GM18517 (cell line): ENCODE measurements around the gene GDF2.

Experiments used
- ATAC-seq: cut with Tn5 transposase; IDR thresholded peaks from one replicate; pipeline ENCODE4 v1.9.1; 2021; ENCODE audit warnings: mild to moderate bottlenecking, moderate library complexity; ENCODE audit not compliant: unreplicated experiment

GDF2 gene

DNA sequence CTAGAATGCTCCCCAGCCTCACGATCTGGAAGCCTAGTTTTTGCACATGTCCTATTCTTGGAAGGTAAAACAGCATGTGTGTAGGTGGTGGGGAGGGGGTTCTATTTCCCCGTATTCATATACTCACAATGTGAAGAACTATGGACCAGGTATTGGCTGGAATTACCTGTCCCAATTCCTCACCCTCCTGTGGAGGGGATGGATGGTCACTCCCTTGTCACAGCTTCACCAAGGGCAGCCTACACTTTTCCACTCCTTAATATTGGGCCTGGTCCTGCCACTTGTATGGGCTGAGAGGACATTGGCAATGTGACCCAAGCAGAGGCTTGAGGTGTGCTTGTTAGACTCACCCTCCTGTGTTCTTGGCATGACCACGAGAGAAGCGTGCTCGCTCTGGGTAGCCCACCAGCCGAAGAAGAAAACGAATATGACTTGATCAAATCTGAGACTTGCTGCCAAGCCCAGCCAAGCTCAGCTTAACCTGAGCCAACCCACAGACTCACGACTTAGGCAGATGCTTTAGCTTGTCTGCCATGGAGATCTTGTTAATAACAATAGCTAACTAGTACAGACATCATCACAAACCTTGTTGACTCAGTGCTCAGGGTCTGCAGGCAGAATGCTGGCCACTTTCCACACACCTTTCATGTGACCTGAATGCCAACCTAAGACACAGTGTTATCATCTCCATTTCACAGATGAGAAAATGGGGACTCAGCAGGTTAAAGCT lies 44.6 kb downstream of the GDF2 start:
- ATAC-seq, result no peak

DNA sequence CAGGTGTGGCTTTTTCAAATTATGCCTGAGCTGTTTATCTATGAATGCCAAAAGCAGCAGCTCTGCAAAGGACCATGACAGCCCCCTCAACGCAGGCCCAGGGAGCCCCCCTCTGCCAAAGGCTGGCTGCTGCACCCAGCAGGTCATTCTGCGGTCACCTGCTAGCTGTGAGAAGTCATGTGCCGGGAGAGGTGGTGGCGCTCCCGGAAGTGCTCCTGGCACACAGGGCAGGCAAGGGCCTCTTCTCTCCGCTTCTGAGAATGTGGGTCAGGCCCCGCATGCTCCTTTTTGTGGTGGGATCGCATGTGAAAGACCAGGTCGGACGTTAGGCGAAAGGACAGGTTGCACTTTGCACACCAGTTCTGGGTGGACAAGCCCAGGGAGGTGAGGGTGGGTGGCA lies 45.4 kb downstream of the GDF2 start:
- no peak for ATAC-seq

- ATAC-seq, result no peak
Observed at GRCh38 chr10:47368431-47369180, 46.4 kb downstream of the GDF2 start.

DNA sequence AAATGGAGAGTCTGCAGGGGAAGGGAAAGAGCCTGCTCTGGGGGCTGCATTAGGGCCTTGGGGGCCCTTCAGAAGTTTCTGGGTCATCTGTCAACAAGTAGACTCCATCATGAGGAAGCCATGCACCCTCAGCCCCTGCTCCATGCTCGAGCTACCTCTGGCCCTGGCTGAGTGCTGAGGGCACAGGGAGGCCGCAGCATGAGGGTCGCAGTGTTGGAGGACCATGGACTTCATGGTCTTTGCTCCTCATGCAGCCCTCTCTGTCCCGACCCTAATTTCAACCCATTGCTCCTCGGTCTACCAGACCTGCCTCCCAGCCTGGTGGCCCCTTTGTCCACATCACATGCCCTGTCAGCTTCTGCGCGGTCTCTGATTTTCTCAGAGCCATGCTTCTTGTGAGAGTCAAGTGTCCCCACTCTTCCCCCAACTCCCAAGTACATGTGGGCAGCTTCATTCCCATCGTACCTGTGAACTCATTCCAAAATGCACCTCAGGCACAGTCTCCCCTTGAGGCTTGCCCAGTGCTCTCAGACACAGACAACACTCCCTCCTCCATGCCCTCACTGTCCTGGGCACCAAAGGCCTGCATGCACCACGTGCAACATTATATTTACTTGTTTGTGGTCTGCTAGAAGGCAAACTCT lies 47.1 kb downstream of the GDF2 start:
- no peak for ATAC-seq

GRCh38 chr10:47370015-47370767 lies 47.9 kb downstream of the GDF2 start:
- no peak for ATAC-seq

DNA sequence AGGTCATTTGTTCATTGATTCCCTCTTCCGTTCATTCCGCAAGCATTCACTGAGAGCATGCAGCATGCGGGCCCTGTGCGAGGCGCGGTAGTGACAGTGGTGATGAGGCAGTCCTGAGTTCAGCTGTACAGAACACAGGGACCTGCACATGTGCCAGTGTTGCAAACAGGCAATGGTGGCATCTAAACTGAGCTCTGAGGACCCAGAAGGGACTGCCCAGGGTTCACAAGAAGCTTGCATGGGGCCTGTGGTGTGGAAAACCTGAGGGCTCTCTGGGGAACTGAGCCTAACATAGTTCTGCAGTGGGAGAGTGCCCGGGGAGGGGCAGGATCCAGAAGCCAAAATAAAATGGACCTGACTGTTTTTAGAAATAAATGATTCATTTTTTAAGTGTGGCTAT lies 48.6 kb downstream of the GDF2 start:
- ATAC-seq, result no peak

GRCh38 chr10:47371629-47372485 lies 49.6 kb downstream of the GDF2 start:
- no peak for ATAC-seq

- ATAC-seq, result no peak
Observed at GRCh38 chr10:47372726-47373125, 50.5 kb downstream of the GDF2 start.

DNA sequence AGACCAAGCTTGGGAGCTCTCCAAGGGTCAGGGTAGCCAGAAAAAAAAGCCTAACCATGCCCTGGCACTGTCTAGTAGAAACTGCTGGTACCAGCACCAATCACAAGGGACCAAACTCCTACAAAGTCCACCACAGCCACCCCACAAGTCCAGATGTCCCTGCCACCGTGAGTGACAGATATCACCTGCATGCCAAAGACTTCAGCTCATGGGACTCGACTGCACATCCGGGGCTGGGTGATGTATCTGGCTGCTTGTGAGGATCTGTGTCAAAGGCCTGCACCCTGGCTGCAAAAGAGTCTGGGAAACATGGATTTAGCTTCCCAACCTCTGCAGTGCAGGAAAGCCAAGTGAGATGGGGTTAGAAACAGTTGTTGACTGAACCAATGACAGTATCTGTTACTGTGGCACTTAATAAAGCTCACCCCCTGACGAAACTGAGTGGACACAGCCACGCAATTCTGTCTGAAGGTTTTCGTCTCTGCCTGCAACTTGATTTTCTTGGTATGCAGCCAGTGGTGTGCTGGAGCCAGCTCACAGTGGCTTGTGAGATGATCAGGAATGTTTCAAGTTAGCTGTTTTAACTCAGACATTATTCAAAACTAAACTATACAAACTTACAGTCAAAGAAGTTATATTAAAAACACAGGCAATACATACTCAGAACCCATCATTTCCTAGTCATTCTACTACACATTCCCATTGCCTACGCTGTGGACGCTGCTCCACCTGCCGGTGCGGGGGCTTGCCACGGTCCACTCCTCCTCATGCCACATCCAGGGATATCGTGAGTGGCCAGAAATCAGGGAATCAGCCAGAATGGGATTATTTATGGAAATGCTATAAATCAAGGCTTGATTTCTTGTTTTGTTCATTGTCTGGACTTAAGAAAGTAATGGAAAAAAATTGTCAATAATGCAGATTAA lies 52.6 kb downstream of the GDF2 start:
- ATAC-seq, result no peak

DNA sequence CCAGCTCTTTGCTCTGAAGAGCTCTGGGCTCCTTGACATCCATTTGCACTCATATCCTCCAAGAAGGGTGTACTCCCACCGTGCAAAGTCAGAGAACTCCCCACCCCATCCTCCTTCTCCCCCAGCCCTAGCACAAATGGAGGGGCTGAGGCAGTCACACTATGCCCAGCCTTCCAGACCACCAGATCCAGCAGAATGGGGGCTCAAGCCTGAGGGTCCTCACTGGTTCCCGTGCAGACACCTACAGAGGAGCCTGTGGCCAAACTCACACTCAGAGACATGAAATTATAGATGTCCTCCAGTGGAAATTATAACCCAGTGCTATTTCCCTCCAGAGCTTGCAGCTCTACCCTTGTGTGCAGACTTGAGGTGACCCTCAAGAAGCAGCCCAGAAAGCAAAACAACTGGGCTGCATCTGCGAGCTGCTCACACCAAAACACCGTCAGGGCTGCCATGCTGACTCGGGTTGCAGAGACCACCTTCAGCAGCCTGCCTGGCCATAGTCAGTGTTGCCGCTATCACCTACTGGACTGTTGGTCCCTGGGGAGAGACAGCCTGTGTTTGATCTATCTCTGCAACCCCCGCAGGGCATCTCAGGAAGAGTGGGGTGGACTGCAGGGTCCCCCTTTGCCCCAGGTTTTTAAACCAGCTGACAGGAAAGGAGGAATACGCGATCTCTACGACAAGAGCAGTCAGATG lies 54.4 kb downstream of the GDF2 start:
- ATAC-seq, result no peak
